ENCODE measurements around the gene EP300.
"Not testable (repeated sequence)": the region's sequence is repeated elsewhere in the genome, so short reads cannot be mapped to it uniquely, and the experiment has no call there.

The EP300 gene

DNA sequence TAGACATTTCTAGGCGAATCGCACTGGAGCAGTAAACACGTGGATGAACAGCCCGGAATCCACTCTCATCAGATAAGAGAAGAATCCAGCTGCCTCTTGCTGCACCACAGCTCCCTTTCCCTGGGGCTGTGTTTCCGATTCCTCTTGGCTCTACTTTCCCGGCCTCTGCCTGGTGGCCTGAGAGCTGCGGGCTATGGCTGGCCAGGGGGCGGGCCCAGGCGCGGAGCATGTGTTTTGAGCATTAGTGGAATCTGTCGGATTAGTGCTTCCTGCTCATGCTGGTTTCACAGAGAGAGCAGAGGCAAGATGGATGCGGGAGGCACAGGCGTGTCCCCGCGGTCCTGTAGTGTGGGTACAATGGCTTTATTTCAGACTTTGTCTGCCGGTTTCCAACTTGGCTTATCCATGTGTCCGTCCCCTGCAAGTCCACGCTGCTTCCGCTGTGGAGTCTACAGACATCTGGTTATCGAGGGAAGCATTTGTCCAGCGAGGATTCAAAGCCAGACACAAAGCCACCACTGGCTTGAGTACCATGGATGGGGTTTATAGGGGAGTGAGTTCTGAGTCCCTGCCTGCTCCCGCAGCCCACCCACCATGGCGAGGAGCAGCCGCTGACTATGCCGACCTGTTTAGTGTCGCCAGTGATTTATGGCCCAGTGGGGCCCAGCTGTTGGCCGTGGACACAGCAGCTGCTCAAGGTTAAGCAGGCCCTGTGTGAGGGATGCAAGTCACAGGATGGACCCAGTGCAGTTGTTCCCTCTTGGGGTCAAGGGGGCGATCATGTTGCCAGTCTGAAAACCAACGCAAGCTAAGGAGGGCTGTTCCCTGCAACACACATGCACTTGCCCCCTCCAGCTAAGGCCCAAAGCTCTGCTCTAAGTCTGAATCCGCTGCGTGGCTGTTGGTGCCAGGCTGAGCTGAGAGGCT, 43.3 kb upstream of the EP300 start:
- no peak overlapping the region for H3K9ac ChIP-seq (ENCODE audit: low read depth, low read length)
- DNase-seq, result no peak
- no peak overlapping the region for H3K4me2 ChIP-seq (ENCODE audit: insufficient read depth, low read length)

DNA sequence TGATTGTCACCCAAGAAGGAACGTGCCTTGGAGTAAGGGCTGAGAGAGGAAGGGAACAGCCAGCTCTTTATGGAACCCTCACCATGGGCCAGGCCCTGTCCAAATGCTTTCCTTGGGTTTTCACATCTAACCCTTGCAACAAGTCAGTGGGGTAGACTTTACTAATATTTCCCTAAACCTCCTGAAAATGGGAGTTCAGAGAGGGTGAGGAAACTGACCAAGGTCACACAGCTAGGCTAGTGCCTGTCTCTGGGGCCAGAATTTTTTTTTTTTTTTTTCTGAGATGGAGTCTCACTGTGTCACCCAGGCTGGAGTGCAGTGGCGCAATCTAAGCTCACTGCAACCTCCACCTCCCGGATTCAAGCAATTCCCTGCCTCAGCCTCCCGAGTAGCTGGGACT, 42.6 kb upstream of the EP300 start:
- not testable (repeated sequence) for DNase-seq; H3K9me3 ChIP-seq (ENCODE audit: insufficient read depth, low read length, severe bottlenecking); H3K4me3 ChIP-seq (ENCODE audit: low read depth in 1 of 2, low read length in 2 of 2); ATAC-seq (ENCODE audit: insufficient read depth, low read depth); H3K79me2 ChIP-seq (ENCODE audit: insufficient read depth, low read length); H3K4me2 ChIP-seq (ENCODE audit: insufficient read depth, low read length); H3K27ac ChIP-seq (ENCODE audit: low read length); H3K9ac ChIP-seq (ENCODE audit: low read depth, low read length); H2AFZ ChIP-seq (ENCODE audit: low read depth, low read length); H3K36me3 ChIP-seq (ENCODE audit: insufficient read depth, low read length); H3K27me3 ChIP-seq (ENCODE audit: insufficient read depth, low read length, poor library complexity); H3K4me1 ChIP-seq (ENCODE audit: insufficient read depth, low read length); H4K20me1 ChIP-seq (ENCODE audit: insufficient read depth, low read length)

More for the DNA sequence above, 43.3 kb upstream of the EP300 start:
- Histone ChIP-seq H2AFZ (ENCODE audit: low read depth, low read length) (no peak overlapping the region; the same call in 1 of the 2 replicates), H3K79me2 (ENCODE audit: insufficient read depth, low read length) (no peaks in the 10 kb centered on the region), H3K4me1 (ENCODE audit: insufficient read depth, low read length) (no peaks in the 10 kb centered on the region), H3K9me3 (ENCODE audit: insufficient read depth, low read length, severe bottlenecking) (no peaks in the 10 kb centered on the region), H4K20me1 (ENCODE audit: insufficient read depth, low read length) (no peaks in the 10 kb centered on the region), H3K27ac (ENCODE audit: low read length) (no peak overlapping the region), H3K4me3 (ENCODE audit: low read depth in 1 of 2, low read length in 2 of 2) (no peak overlapping the region), H3K36me3 (ENCODE audit: insufficient read depth, low read length) (no peaks in the 10 kb centered on the region), H3K27me3 (ENCODE audit: insufficient read depth, low read length, poor library complexity) (no peaks in the 10 kb centered on the region)
- no peak for TF ChIP-seq EZH2 (IDR thresholded peaks at IDR 0.05; ENCODE audit: borderline replicate concordance, low read depth, low read length, severe bottlenecking)
- TF ChIP-seq, protein P1, sequence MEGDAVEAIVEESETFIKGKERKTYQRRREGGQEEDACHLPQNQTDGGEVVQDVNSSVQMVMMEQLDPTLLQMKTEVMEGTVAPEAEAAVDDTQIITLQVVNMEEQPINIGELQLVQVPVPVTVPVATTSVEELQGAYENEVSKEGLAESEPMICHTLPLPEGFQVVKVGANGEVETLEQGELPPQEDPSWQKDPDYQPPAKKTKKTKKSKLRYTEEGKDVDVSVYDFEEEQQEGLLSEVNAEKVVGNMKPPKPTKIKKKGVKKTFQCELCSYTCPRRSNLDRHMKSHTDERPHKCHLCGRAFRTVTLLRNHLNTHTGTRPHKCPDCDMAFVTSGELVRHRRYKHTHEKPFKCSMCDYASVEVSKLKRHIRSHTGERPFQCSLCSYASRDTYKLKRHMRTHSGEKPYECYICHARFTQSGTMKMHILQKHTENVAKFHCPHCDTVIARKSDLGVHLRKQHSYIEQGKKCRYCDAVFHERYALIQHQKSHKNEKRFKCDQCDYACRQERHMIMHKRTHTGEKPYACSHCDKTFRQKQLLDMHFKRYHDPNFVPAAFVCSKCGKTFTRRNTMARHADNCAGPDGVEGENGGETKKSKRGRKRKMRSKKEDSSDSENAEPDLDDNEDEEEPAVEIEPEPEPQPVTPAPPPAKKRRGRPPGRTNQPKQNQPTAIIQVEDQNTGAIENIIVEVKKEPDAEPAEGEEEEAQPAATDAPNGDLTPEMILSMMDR (IDR thresholded peaks at IDR 0.05; ENCODE audit: borderline replicate concordance, extremely low read depth, low read length, poor library complexity, severe bottlenecking), result no peak
- no peak for ATAC-seq (ENCODE audit: insufficient read depth, low read depth)

DNA sequence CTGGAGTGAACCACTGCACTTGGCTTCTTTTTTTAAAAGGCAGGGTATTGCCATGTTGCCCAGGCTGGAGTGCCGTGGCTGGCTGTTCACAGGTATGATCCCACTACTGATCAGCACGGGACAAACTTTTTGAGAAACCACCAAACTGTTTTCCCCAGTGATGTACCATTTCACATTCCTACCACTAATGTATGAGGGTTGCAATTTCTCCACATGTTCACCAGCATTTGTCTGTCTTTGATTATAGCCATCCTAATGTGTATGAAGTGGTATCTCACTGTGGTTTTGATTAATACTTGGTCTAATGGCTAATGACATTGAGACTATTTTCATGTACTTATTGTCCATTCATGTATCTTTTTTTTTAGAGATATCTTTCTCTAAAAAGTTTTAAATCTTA, 41.5 kb upstream of the EP300 start:
- TF ChIP-seq, protein P1 (IDR thresholded peaks at IDR 0.05; ENCODE audit: borderline replicate concordance, extremely low read depth, low read length, poor library complexity, severe bottlenecking), result no peak
- TF ChIP-seq EZH2 (IDR thresholded peaks at IDR 0.05; ENCODE audit: borderline replicate concordance, low read depth, low read length, severe bottlenecking), result no peak
- H2AFZ ChIP-seq (ENCODE audit: low read depth, low read length), result no peak overlapping the region
- DNase-seq (no peak), ATAC-seq (ENCODE audit: insufficient read depth, low read depth) (no peak)
- no peaks in the 10 kb centered on the region for H4K20me1 ChIP-seq (ENCODE audit: insufficient read depth, low read length)
- H3K9ac ChIP-seq (ENCODE audit: low read depth, low read length), result no peak overlapping the region
- no peaks in the 10 kb centered on the region for H3K9me3 ChIP-seq (ENCODE audit: insufficient read depth, low read length, severe bottlenecking)
- no peaks in the 10 kb centered on the region for H3K27me3 ChIP-seq (ENCODE audit: insufficient read depth, low read length, poor library complexity)
- no peaks in the 10 kb centered on the region for H3K79me2 ChIP-seq (ENCODE audit: insufficient read depth, low read length)
- no peak overlapping the region for H3K27ac ChIP-seq (ENCODE audit: low read length)
- no peaks in the 10 kb centered on the region for H3K36me3 ChIP-seq (ENCODE audit: insufficient read depth, low read length)
- no peak overlapping the region for H3K4me3 ChIP-seq (ENCODE audit: low read depth in 1 of 2, low read length in 2 of 2)
- H3K4me2 ChIP-seq (ENCODE audit: insufficient read depth, low read length), result no peak overlapping the region
- no peaks in the 10 kb centered on the region for H3K4me1 ChIP-seq (ENCODE audit: insufficient read depth, low read length)

DNA sequence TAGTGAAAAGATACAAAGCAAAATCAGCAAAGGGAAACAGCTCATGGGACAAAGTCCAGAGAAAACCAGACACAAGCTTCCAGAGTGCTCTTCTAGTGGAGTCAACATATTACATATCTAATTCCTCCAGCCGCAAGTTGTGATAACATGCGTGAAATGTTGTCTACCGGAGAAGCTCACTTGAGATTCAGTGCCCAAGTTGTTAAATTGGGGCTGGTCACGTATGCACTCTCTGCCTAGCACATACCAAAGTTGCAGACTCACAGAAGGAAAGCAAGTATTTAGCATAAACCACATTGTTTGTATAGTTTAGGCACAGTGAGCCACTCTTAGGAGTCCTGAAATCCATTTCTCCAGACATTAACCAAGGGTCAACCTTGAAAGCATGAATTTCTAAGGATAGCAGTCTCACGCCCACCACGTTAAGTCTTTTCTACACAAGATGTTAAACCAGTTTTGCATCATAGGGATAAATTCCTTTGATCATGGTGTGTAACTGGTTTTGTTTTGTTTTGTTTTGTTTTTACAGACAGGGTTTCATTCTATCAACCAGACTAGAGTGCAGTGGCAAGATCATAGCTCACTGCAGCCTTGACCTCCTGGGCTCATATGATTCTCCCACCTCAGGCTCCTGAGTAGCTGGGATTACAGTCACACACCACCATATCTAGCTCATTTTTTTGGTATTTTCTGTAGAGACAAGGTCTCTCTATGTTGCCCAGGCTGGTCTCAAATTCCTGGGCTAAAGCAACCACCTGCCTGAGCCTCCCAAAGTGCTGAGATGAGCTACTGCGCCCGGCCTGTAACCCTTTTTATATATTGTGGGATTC, 39.5 kb upstream of the EP300 start:
- no peak overlapping the region for H3K27ac ChIP-seq (ENCODE audit: low read length)
- no peak for ATAC-seq (ENCODE audit: insufficient read depth, low read depth)
- no peaks in the 10 kb centered on the region for H4K20me1 ChIP-seq (ENCODE audit: insufficient read depth, low read length)
- no peaks in the 10 kb centered on the region for H3K9me3 ChIP-seq (ENCODE audit: insufficient read depth, low read length, severe bottlenecking)
- no peaks in the 10 kb centered on the region for H3K79me2 ChIP-seq (ENCODE audit: insufficient read depth, low read length)
- no peaks in the 10 kb centered on the region for H3K27me3 ChIP-seq (ENCODE audit: insufficient read depth, low read length, poor library complexity)
- no peak overlapping the region for H3K4me2 ChIP-seq (ENCODE audit: insufficient read depth, low read length)
- no peaks in the 10 kb centered on the region for H3K36me3 ChIP-seq (ENCODE audit: insufficient read depth, low read length)
- DNase-seq, result no peak
- H3K4me1 ChIP-seq (ENCODE audit: insufficient read depth, low read length), result no peaks in the 10 kb centered on the region
- H3K4me3 ChIP-seq (ENCODE audit: low read depth in 1 of 2, low read length in 2 of 2), result no peak overlapping the region
- no peak overlapping the region for H2AFZ ChIP-seq (ENCODE audit: low read depth, low read length)
- H3K9ac ChIP-seq (ENCODE audit: low read depth, low read length), result no peak overlapping the region
- no peak for TF ChIP-seq EZH2 (IDR thresholded peaks at IDR 0.05; ENCODE audit: borderline replicate concordance, low read depth, low read length, severe bottlenecking)

Data from DND-41 (cell line).